GM19463 (cell line): ENCODE results near the gene DOCK10.
A peak's percentile ranks its signal among the peaks of the same experiment; 100 is the strongest.
"Not testable (repeated sequence)": the region's sequence is repeated elsewhere in the genome, so short reads cannot be mapped to it uniquely, and the experiment has no call there.

Experiments
- ATAC-seq: cut with Tn5 transposase; IDR thresholded peaks from one replicate; pipeline ENCODE4 v1.9.1; 2021; ENCODE audit warnings: mild to moderate bottlenecking, moderate library complexity; ENCODE audit not compliant: unreplicated experiment

DOCK10 gene

DNA sequence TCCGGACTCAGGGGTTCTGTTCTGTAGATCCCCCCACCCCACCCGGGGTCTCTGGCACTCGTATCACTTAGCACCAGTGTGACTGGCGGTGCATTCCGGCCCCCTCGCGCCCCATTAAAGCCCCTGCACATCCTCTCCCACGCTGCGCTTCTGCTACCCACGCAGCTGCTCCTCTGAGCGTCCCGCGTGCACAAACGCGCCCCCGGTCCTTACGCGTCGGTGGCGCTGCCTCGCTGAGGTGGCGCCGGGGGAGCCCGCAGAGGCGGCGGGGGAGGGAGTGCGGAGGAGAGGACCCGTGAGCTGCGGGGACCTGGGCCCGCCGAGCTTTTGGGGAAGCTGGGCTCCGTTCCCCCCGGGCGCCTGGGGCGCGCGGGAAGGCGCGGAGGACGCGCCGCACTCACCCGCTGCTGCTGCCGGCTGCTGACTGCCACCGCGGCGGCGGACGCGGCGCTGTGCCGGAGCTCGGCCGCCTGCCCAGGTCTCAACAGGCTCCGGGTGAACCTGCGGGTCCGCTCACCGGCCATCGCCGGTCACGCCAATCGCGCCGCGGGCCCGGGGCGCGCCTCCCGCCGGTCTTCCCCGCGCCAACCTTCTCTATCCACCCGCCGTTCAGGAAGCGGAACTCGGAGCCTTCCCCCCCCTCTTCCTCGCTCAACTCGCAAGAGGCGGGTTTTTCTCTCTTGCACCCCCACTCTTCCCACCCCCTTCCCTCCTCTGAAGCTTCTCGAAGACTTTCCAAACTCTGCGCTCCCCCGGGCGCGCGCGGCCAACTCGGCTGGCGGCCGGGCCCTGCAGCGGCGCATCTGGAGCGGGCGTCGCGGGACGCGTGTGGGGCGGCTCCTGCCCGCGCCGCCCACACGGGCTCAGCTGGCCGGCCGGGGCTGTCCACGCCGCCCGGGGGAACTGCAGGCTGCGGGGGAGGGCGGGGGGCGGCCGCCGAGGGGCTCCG, at the start of gene DOCK10:
TSS of gene DOCK10 (minus strand) at position 618 of the 949 bp plus-strand sequence. CDS start at position 524, 94 bp downstream.
- peak; percentile 17 for ATAC-seq

- ATAC-seq, result no peak
These were observed 49.1 kb upstream of the DOCK10 start for GRCh38 chr2:225091336-225091735.

DNA sequence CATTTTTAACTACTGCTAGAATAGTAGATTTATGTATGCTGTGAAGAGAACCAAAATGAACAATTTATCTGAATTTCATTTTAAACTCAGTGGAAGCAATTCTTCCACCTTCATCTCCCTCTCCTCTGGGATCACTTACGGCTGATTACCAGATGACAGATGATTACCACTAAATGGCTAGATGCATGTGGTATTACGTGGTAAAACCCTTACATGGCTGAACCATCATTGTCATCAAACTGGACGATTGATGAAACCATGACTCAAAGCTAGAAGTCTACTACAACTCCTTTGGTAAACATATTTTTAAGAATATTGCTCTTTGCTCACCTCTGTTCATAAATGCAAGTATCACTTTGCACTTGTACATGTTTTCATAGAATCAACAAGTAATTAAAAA, 48.5 kb upstream of the DOCK10 start:
- no peak for ATAC-seq

GRCh38 chr2:225086915-225087314, 44.6 kb upstream of the DOCK10 start:
- ATAC-seq, result no peak

DNA sequence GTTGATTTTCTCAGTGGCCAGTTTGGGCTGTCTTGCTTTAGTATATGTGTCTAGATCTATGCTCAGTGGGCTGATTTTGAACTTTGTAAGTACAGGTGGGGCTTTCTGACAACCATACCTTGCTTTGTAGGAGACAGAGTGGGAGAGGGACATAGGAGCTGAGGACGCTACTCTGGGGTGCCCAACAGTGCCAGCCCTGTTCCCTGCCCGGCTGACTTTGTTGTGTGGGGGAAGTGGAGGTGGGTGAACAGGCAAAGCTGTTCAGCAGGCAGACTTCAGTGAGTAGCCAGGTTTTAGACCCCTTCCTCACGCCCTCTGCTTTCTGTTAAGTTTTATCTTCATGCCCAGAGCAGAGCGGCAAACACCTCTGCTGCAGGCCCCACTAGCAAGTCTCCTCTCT, 44.2 kb upstream of the DOCK10 start:
- no peak for ATAC-seq

DNA sequence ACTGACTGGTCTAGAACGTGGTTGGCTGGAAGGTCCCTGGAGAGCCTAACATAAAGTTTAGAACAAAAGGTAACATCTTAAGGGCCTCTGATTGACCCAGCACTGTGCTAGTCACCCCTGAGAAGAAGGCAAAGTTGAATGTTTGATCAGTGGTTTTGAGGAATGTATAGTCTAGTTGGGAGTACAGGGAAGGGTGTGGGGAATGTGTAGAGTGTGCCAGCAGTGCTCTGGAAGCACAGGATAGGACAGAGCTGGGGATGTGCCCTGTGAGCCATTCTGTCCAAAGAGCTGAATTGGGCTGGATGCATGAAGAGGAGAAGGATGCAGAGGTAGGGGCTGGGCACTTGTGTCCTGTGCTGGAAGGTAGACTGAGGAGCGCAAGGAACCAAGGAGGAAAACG, 41.0 kb upstream of the DOCK10 start:
- ATAC-seq, result no peak

DNA sequence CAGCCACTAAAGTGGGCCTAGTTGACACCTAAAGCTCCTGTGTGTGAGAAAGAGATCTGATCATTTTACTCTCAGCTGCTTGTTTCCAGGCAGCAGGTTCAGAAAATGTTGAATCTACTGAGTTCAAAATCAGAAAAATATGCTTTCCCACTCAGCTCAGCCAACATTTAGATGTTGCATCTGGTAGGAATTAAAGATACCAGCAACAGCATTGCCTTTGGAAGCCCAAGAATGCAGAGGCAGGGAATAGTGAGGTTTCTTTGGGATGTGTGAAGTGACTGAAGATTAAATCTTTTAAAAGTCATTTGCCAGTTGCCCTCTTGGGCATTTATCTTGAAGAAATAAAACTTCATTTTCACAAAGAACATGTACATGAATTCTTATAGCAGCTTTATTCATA, 33.9 kb upstream of the DOCK10 start:
- ATAC-seq, result no peak

DNA sequence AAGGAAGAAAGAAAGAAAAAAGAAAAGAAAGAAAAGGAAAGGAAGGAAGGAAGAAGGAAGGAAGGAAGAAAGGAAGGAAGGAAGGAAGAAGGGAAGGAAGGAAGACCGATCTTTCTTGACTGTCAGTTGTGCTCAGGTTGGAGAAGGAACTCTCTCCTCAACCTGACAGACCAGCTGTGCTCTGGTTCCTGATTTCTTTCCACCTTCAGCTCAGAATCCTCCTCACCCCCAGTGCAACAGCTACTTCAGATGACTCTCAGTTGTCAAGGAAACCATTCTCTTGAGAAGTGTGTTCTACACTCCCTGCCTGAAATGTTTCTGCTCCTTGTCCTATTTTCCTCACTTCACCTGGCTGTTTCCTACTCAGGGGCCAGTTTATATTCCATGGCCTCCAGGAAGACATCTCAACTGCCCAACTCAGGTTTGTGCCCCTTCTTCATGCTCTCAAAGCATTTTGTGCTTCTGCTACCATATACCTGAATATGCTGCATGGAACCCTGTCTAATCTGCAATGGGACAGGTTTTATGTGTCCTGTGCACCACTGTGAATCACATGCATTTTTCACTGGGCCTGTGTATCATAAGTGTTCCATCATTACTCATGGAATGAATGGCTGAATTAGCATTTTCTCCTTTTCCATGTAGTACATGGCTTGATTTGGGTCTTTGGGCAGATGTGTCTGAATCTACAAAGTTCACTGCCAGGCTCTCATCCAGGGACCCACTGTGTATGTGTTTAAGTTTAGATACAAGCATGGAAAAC, 32.8 kb upstream of the DOCK10 start:
- ATAC-seq, result no peak

DNA sequence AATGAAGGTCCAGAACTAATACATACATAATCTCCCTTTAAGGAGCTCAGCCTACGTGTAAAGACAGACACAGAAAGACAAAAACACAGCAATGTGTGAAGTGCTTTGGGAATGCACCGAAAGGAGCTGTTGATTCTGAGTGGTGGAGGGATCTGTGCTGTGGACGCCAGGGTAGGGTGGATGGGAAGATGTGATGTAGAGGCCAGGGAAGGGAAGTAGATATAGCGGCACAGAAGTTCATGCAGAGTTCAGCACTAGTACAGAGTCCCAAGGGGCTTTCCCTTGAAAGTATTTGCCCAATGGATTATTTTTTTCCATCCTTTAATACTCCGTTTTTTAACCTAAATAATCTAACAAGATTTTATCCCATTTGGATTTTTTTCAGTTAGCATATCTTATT, 32.1 kb upstream of the DOCK10 start:
- no peak for ATAC-seq

DNA sequence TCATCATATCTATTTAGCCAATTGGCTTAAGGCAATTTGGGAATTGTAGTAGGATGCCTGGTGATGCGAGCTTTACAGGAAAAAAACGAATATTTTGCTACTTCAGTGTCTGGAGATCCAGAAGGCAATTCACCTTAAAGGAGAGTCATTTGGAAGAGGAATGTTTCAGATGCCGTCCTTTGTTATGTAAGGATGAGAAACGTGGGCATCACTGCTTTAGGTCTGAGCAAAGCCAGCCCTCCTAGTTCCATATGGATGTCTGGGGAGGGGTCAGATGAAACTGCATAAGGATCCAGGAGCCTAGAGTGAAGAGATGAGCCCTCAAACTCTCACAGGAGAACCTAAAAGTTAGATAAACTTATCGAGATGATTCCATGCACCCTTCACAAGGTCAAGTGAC, 30.9 kb upstream of the DOCK10 start:
- no peak for ATAC-seq

GRCh38 chr2:225072444-225072843, 30.2 kb upstream of the DOCK10 start:
- no peak for ATAC-seq

- no peak for ATAC-seq
These were observed 28.5 kb upstream of the DOCK10 start for GRCh38 chr2:225070811-225071210.

DNA sequence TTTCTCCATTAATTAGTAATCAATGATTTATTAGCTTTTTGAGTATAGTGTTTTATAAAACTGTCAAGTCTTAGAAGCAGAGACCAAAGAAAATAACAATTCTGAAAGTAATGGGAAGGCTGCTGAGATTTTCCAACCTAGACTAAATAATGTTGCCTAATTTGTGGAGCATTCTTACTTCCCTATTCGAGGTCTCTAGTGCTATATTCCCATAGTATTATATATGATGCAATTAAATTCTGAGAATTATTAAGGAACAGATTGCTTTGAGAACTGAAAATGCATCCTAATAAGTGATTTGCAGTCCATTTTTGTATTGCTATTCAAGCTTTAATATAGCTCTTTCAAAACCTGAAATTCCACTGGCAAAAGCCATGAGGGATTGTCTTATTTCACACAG, 27.7 kb upstream of the DOCK10 start:
- ATAC-seq, result no peak

- no peak for ATAC-seq
These were observed 27.2 kb upstream of the DOCK10 start for GRCh38 chr2:225069477-225069876.

- no peak for ATAC-seq
These were observed 23.6 kb upstream of the DOCK10 start for GRCh38 chr2:225065882-225066281.

- ATAC-seq, result no peak
These were observed 22.7 kb upstream of the DOCK10 start for GRCh38 chr2:225064928-225065327.

GRCh38 chr2:225064362-225064761, 22.1 kb upstream of the DOCK10 start:
- no peak for ATAC-seq

GRCh38 chr2:225056330-225057073, 14.2 kb upstream of the DOCK10 start:
- ATAC-seq, result no peak

DNA sequence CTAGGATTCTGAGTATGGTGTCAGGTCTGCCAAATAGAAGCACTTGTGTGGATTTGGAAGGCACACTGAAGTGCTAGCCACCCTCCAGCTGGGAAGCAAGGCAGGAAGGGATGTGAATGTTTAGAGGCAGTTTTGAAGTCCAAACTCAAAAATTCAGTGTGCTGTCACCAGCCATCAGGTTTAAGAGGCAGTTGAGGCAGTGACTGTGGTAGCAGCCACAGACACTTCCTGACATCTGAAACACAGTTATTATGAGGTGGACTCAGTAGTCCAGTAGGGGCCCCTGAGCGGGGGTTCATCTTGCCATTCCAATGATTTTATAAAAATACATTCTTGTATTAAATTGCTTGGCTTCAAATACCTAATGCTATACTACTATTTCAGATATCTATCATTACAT, 13.4 kb upstream of the DOCK10 start:
- no peak for ATAC-seq

GRCh38 chr2:225052703-225053102, 10.4 kb upstream of the DOCK10 start:
- ATAC-seq, result peak; percentile 45

GRCh38 chr2:225047502-225047901, 5.2 kb upstream of the DOCK10 start:
- ATAC-seq, result not testable (repeated sequence)
